Measurements from ENCODE around the gene CCHCR1.
A peak's percentile ranks its signal among the peaks of the same experiment; 100 is the strongest.

The CCHCR1 gene

DNA sequence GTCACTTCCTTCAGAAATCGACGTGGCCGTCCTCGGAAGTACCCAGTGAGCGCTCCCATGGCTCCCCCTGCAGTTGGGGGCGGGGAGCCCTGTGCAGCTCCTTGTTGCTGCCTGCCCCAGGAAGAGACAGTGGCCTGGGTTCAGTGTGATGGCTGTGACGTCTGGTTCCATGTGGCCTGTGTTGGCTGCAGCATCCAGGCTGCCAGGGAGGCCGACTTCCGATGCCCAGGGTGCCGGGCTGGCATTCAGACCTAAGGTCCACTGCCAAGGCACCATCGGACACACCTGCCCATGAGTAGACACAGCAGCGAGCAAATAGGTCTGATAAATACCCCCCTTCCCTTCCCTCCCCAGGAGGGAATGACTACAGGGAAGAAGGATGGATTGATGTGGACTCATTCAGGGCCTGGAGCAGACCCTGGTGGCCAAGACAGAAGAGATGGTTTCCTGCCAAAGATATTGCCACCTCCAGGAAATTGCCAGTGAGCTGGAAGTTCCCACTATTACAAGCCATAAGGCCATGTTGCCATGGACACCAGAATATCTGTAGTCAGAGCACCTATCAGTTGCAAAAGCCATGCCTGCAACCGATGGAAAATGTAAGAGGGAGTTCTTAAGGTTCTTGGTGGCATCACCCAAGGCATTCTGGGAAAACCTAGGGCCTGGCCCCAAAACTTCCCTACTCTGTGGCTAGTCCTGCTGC lies 5.0 kb upstream of the CCHCR1 start:
- no peak for DNase-seq (ENCODE audit: low read depth, low spot score)

- DNase-seq (ENCODE audit: low read depth, low spot score), result no peak
Measured at GRCh38 chr6:31161216-31162126, 3.9 kb upstream of the CCHCR1 start.

GRCh38 chr6:31158863-31159855 lies 1.6 kb upstream of the CCHCR1 start:
- DNase-seq (ENCODE audit: low read depth, low spot score), result no peak

GRCh38 chr6:31158140-31158862 lies 699 bp upstream of the CCHCR1 start, which contains the start of gene TCF19:
TSS of gene TCF19 (plus strand) at chr6:31158589. CDS start at chr6:31159470, 881 bp downstream.
- peak; percentile 97 for DNase-seq (ENCODE audit: low read depth, low spot score)

- no peak for DNase-seq (ENCODE audit: low read depth, low spot score)
Measured at GRCh38 chr6:31156641-31157040, 961 bp downstream of the CCHCR1 start.

GRCh38 chr6:31154436-31154835 lies 3.2 kb downstream of the CCHCR1 start:
- no peak for DNase-seq (ENCODE audit: low read depth, low spot score)

DNA sequence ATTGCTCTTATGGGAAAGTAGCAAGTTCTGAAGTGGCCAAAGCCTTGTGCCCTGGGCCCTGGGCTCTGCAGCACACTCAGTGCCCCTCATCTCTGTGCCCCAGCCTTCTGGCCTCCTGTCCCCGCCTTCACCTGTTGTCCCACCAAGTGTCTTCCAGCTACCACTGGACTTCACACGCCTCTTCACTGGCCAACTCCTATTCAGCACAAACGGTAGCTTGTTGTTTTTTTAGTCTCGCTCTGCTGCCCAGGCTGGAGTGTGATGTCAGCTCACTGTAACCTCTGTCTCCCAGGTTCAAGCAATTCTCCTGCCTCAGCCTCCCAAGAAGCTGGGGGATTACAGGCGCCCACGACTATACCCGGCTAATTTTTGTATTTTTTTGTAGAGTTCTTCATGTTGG lies 4.8 kb downstream of the CCHCR1 start:
- no peak for DNase-seq (ENCODE audit: low read depth, low spot score)

- DNase-seq (ENCODE audit: low read depth, low spot score), result no peak
Measured at GRCh38 chr6:31149827-31150447, 7.7 kb downstream of the CCHCR1 start.

DNA sequence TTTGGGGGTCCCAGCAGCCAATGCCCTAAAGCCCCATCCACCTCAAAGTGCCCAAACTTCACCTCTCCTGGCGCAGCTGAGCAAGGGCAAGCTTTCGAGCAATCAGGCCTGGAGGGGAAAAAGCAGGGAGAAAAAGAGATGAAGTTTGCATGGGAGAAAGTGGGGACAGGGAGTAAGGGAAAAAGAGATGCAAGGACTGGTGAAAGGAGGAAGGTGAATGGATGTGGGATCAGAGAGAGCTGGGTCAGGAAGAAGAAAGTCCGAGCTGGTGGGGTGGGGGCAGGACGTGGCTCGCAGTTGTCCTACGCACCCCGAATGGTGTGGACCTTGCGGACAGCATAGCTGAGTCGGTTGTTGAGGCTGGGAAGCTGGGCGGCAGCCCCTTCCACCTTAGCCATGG lies 12.2 kb downstream of the CCHCR1 start:
- no peak for DNase-seq (ENCODE audit: low read depth, low spot score)

DNA sequence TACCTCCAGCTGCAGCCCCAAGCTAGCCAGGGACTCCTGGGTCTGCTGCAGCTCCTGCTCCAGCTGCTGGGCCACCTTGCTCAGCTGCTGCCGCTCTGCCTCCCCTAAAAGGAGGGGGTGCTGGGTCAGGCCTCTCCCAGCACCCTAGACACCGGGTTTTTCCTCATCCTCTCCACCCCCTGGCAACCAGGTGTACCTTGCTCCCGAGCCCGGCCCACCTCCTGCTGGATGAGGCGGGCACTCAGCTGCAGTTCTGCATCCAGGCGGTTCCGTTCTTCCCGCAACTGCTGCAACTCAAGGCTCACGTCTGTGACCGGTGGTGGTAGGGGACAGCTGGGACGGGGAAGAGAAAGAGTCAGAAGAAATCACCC lies 12.6 kb downstream of the CCHCR1 start:
- DNase-seq (ENCODE audit: low read depth, low spot score), result no peak

GRCh38 chr6:31144296-31144969 lies 13.2 kb downstream of the CCHCR1 start:
- DNase-seq (ENCODE audit: low read depth, low spot score), result no peak

DNA sequence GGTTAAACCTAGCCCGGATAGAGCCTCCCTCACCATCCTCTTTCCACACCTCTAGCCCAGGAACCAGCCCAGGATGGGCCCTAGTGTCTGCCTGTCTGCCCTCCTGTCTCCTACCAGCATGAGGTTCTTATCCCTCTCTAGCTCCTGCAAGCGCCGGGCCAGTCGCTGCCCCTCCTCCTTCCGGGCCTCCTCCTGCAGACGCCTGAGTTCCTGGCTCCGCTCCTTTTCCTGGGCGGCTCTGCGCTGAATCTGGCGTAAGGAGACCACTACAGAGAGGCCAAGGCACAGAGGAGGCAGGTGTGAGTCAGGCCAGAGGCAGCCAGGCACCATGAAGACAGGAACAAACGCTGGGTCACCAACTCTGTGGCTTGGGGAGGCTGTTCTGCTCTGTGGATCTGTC lies 14.5 kb downstream of the CCHCR1 start:
- DNase-seq (ENCODE audit: low read depth, low spot score), result no peak

DNA sequence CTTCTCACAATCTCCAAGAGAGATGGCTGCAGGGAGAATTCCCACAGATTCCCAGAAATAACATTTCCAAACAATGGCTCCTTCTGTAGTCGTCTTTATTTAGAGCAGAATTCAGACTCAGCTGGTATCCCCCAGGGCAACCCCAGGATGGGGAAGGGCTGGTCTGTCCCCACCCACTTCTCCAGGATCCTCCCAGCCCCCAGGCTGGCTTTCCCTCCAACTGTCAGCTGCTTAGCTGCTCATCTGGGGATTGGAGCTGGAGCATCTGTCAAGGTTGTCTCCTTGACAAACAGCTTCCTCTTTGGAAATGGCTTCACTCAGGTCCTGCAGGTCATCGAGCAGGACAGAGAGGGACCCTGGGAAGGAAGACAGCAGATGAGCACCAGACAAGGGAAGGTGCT lies 15.2 kb downstream of the CCHCR1 start:
- DNase-seq (ENCODE audit: low read depth, low spot score), result no peak

GRCh38 chr6:31140643-31141042 lies 17.0 kb downstream of the CCHCR1 start:
- no peak for DNase-seq (ENCODE audit: low read depth, low spot score)

- no peak for DNase-seq (ENCODE audit: low read depth, low spot score)
Measured at GRCh38 chr6:31139599-31139998, 18.0 kb downstream of the CCHCR1 start.

GRCh38 chr6:31138982-31139381 lies 18.6 kb downstream of the CCHCR1 start, which contains the start of gene PSORS1C2:
TSS of gene PSORS1C2 (minus strand) at chr6:31139066. CDS start at chr6:31139026, 40 bp downstream.
- no peak for DNase-seq (ENCODE audit: low read depth, low spot score)

GRCh38 chr6:31135710-31136109 lies 21.9 kb downstream of the CCHCR1 start:
- no peak for DNase-seq (ENCODE audit: low read depth, low spot score)

GRCh38 chr6:31132806-31133205 lies 24.8 kb downstream of the CCHCR1 start:
- DNase-seq (ENCODE audit: low read depth, low spot score), result no peak

- no peak for DNase-seq (ENCODE audit: low read depth, low spot score)
Measured at GRCh38 chr6:31131595-31131994, 26.0 kb downstream of the CCHCR1 start.

DNA sequence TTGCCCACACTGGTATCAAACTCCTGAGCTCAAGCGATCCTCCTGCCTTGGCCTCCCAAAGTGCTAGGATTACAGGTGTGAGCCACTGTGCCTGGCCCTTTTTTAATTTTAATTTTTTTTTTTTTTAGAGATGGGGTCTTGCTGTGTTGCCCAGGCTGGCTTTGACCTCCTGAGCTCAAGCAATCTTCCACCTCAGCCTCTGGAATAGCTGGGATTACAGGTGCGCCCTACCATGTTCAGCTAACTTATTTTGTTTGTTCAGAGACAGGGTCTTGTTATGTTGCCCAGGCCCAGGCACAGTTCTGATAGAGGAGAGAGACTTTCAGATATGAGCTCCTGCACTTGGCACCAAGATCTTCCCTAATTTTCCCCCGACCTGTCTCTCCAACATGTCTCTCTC lies 26.9 kb downstream of the CCHCR1 start:
- no peak for DNase-seq (ENCODE audit: low read depth, low spot score)

Data from activated naive CD8-positive, alpha-beta T cell treated with anti-CD3 and anti-CD28 coated beads, Interleukin-2, amount 50 U/mL, for 16 hours (primary cell).